Measurements from ENCODE around the gene HMCN1. TPM values are rescaled to one million over a fixed set of nuclear protein-coding genes. Genes with fewer than 3 reads are reported as not detected.

Gene HMCN1
- total RNA-seq, 4 donors from 2014 or later, result 9.2 to 15.1 (median 13.8) TPM

DNA sequence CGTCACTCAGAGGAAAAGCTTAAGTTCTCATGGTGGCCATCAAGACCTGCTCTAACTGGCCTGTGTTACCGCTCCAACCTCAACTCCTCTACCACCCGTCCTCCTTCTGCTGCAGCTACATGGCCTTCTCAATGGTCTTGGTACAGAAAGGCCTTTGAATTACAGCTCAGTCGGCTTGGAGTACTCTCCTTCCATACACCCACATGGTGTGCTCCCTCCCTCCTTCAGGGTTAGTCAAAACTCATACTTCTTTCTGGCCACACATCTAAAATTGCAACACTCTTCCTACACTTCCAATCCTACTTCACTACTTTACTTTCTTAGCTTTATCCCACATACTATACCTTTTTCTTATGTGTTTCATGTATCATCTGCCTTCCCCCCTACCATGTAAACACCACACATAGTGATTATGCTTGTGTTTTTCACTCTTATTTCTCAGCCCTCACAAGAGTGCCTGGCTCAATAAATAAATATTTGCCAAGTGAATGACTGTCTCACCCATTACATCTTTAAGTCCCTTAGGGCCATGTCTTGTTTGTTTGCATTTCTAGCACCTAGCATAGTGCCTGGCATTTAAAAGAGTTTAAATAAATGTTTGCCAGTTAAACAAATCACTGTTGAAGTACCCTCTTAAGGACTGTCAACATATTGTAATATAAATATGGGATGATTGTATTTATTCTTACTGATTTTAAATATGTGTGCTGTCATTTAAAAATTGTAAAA is 37.6 kb upstream of the HMCN1 start:
- no peak for TF ChIP-seq CTCF (IDR thresholded peaks at IDR 0.05; ENCODE audit: low read depth)

GRCh38 chr1:185699874-185700273 is 34.3 kb upstream of the HMCN1 start:
- no peak for TF ChIP-seq CTCF (IDR thresholded peaks at IDR 0.05; ENCODE audit: low read depth)

GRCh38 chr1:185701650-185702049 is 32.5 kb upstream of the HMCN1 start:
- no peak for TF ChIP-seq CTCF (IDR thresholded peaks at IDR 0.05; ENCODE audit: low read depth)

DNA sequence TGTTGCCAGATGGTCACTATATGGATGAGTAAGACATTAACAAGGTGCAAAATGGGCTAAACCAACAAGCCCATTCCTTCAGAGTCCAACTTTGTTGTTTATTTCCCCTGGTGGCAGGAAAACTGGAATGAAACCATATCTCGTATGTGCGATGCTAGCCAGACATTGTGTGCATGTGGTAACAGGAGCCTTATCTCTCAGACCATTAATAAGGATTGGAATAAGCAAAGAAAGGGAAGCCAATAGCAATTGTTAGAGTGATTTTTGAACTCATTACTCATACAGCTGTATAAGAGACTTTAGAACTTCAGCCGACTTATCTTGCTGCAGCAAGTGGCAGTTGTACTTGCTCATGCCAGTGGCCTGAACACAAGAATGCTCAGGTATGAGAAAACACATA is 30.0 kb upstream of the HMCN1 start:
- TF ChIP-seq CTCF (IDR thresholded peaks at IDR 0.05; ENCODE audit: low read depth), result no peak

GRCh38 chr1:185716095-185716494 is 18.1 kb upstream of the HMCN1 start:
- no peak for TF ChIP-seq CTCF (IDR thresholded peaks at IDR 0.05; ENCODE audit: low read depth)

GRCh38 chr1:185719021-185719420 is 15.2 kb upstream of the HMCN1 start:
- TF ChIP-seq CTCF (IDR thresholded peaks at IDR 0.05; ENCODE audit: low read depth), result no peak

DNA sequence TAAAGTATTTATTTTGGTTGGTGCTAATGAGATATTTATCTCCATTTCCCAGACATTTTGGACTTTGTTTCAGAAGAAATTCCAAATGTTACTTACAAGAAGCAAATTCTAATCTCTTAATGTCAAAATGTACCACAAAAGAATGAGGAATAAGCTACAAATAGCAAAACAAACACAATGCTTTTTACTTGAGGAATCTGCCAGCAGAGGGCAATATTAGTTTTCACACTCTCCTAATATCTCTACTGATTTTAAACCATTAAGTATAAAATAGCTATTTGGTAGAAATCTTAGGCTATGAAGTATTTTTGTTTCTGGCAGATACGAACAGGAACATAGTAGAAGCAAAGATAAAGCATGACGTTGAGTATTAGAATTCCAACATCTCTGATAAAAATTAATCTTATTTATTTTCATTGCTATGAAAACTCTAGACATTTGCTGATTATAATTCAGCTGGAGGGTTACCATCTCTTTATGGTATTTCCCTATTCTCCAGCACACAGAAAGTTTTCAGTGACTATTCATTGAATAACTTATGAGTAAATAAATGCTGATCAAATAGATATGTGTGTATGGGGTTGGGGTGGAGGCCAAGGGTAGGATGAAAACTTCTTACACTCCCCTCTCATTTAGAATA is 13.4 kb upstream of the HMCN1 start:
- TF ChIP-seq CTCF (IDR thresholded peaks at IDR 0.05; ENCODE audit: low read depth), result no peak
